ENCODE data around the gene CCL26.

- no peak for TF ChIP-seq CTCF (IDR thresholded peaks at IDR 0.05)
- no peak for TF ChIP-seq POLR2A (IDR thresholded peaks at IDR 0.05)
These were observed 41.1 kb upstream of the CCL26 start for GRCh38 chr7:75813084-75813483.
